HEK293 (cell line): ENCODE results near the gene USP3.
"Not testable (repeated sequence)": the region's sequence is repeated elsewhere in the genome, so short reads cannot be mapped to it uniquely, and the experiment has no call there.

Experiments
- CTCF ChIA-PET: fragments of 350-600 bp; formaldehyde crosslinking; extraction: SDS; loops from one replicate; lab custom pipeline; 2021; ENCODE audit warnings: antibody characterized with exemption; lab: Yijun Ruan, JAX
- POLR2A ChIA-PET: fragments of 300-600 bp; formaldehyde crosslinking; extraction: SDS; loops from one replicate; lab custom pipeline; 2020; ENCODE audit warnings: antibody characterized with exemption, inconsistent platforms; lab: Yijun Ruan, JAX
- H3K27ac ChIP-seq: fragments of 200-500 bp; sonication (Bioruptor generic); 2 replicates; pipeline ENCODE4 v1.5.1; 2014; ENCODE audit warnings: low read depth, low read length, control low read depth, inconsistent platforms; ENCODE audit errors: extremely low read depth
- H3K36me3 ChIP-seq, 2 experiments: fragments of 200-500 bp in 1 of 2; sonication (Bioruptor generic) in 1 of 2; 1 replicate in 1 of 2; 2 replicates in 1 of 2; pipeline ENCODE4 v1.5.1; 2014 to 2017; ENCODE audit warnings: inconsistent platforms in 2 of 2, low read length in 2 of 2; ENCODE audit not compliant: control insufficient read depth in 2 of 2, insufficient read depth in 1 of 2
- H3K4me1 ChIP-seq: fragments of 200-500 bp; sonication (Bioruptor generic); 2 replicates; pipeline ENCODE4 v1.5.1; 2014; ENCODE audit warnings: mild to moderate bottlenecking, low read length, inconsistent platforms; ENCODE audit not compliant: control insufficient read depth, insufficient read depth
- H3K4me3 ChIP-seq: 2 replicates; pipeline ENCODE4 v1.5.1; 2011; ENCODE audit warnings: low read depth, mild to moderate bottlenecking, control low read depth, low read length, moderate library complexity
- H3K9me3 ChIP-seq: fragments of 200-500 bp; sonication (Bioruptor generic); 2 replicates; pipeline ENCODE4 v1.5.1; 2014; ENCODE audit warnings: low read depth, low read length, inconsistent platforms; ENCODE audit not compliant: control insufficient read depth, insufficient read depth
- GLIS2 ChIP-seq: fragments of 450-650 bp; formaldehyde crosslinking; IDR thresholded peaks from 2 replicates; pipeline ENCODE4 v1.5.1; 2016; ENCODE audit warnings: missing biosample characterization, missing genetic modification characterization
- MYNN ChIP-seq: fragments of 450-650 bp; formaldehyde crosslinking; IDR thresholded peaks from 2 replicates; pipeline ENCODE4 v1.5.1; 2016; ENCODE audit warnings: missing biosample characterization, missing genetic modification characterization, borderline replicate concordance
- REPIN1 ChIP-seq: fragments of 450-650 bp; formaldehyde crosslinking; IDR thresholded peaks from 2 replicates; pipeline ENCODE4 v1.5.1; 2017; ENCODE audit warnings: missing biosample characterization, missing genetic modification characterization, low read depth
- ZNF121 ChIP-seq: fragments of 450-650 bp; formaldehyde crosslinking; IDR thresholded peaks from 2 replicates; pipeline ENCODE4 v1.5.1; 2016; ENCODE audit warnings: missing biosample characterization, missing genetic modification characterization
- ZNF146 ChIP-seq: fragments of 450-650 bp; formaldehyde crosslinking; IDR thresholded peaks from 2 replicates; pipeline ENCODE4 v1.5.1; 2016; ENCODE audit warnings: missing biosample characterization, missing genetic modification characterization
- ZNF529 ChIP-seq: fragments of 450-650 bp; formaldehyde crosslinking; IDR thresholded peaks from 2 replicates; pipeline ENCODE4 v1.5.1; 2017; ENCODE audit warnings: missing genetic modification characterization, missing biosample characterization; ENCODE audit not compliant: insufficient replicate concordance
- ZNF580 ChIP-seq: fragments of 450-650 bp; formaldehyde crosslinking; IDR thresholded peaks from 2 replicates; pipeline ENCODE4 v1.5.1; 2016; ENCODE audit warnings: missing biosample characterization, missing genetic modification characterization
- ZNF658 ChIP-seq: fragments of 450-650 bp; formaldehyde crosslinking; IDR thresholded peaks from 2 replicates; pipeline ENCODE4; 2016; ENCODE audit warnings: missing biosample characterization, missing genetic modification characterization

Gene USP3

DNA sequence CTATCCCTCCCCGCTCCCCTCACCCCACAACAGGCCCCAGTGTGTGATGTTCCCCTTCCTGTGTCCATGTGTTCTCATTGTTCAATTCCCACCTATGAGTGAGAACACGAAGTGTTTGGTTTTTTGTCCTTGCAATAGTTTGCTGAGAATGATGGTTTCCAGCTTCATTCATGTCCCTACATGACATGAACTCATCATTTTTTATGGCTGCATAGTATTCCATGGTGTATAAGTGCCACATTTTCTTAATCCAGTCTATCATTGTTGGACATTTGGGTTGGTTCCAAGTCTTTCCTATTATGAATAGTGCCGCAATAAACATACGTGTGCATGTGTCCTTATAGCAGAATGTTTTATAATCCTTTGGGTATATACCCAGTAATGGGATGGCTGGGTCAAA lies 112.8 kb downstream of the USP3 start:
- H3K36me3 ChIP-seq: peaks cover 1 to 23% of the 10 kb centered on the region in 2 experiments; a peak in 2 of 3 replicates
- H3K4me1 ChIP-seq, POLR2A ChIA-PET, H3K4me3 ChIP-seq, H3K27ac ChIP-seq, H3K9me3 ChIP-seq: not testable (repeated sequence)
- CTCF ChIA-PET: interaction anchor here (0.9 kb wide), 1 partner anchor 536 kb away, joined by 3 read pairs; no protein-coding TSS in a partner anchor
- peak; percentile 88 for TF ChIP-seq ZNF146 (tag by site-specific recombination)
- TF ChIP-seq ZNF580: 0 out of 2 replicates have a peak, but pooled peaks have one; percentile 14

- POLR2A ChIA-PET, H3K4me1 ChIP-seq, CTCF ChIA-PET, H3K27ac ChIP-seq, H3K4me3 ChIP-seq, H3K9me3 ChIP-seq: not testable (repeated sequence)
- peaks cover 5 to 23% of the 10 kb centered on the region in 2 experiments; a peak in 2 of 3 replicates for H3K36me3 ChIP-seq
Measured at GRCh38 chr15:63617627-63618026, 113.2 kb downstream of the USP3 start.

GRCh38 chr15:63620760-63621159 lies 116.4 kb downstream of the USP3 start:
- H3K27ac ChIP-seq, H3K4me3 ChIP-seq, H3K4me1 ChIP-seq, POLR2A ChIA-PET, CTCF ChIA-PET, H3K9me3 ChIP-seq: not testable (repeated sequence)
- peaks cover 5 to 35% of the 10 kb centered on the region in 2 experiments; a peak in 2 of 3 replicates for H3K36me3 ChIP-seq
- TF ChIP-seq ZNF529 (tag by site-specific recombination): peak; percentile 56

DNA sequence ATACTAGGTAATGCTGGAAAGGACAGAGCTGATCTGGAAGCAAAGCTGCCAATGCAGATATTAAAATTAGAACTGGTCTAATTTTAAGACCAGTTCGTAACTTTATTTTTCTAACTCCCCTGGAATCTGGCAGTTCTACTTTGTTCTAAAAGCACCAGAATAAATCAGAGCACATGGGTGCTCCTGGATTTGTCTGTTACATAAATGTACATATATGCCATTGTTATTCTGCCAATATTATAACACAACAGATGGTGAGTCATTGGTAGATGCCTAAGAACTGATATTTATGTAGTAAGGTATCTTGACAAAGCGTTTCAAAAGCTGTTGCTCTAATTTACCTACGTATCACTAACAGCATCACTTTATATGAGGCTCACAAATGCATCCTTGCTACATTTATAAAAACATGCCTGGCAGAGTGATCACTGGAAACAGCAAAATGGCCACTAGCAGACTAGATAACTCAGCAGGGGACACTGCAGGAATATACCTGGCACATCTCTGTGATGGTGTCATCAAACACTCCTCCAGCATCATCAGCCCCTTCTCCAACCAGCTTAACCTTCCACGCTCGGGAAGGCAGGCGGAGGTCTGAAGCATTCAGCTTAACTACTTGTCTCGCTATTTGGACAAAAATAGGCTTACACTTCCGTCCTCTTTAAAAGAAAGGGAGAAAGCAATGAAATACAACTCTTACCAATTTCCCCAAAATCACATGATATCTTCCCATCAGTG lies 119.0 kb downstream of the USP3 start:
- H3K9me3 ChIP-seq: no peaks in the 10 kb centered on the region
- H3K4me1 ChIP-seq: no peaks in the 10 kb centered on the region
- no peak overlapping the region for H3K27ac ChIP-seq
- ChIA-PET CTCF (interaction anchor here (2.4 kb wide), 1 partner anchor 13 kb away, joined by 7 read pairs; no protein-coding TSS in a partner anchor), POLR2A (no interaction called here)
- TF ChIP-seq ZNF121 (tag by site-specific recombination) (no peak), GLIS2 (no peak)
- H3K4me3 ChIP-seq: no peak overlapping the region
- H3K36me3 ChIP-seq: peaks cover 5 to 49% of the 10 kb centered on the region in 2 experiments; a peak in 2 of 3 replicates

GRCh38 chr15:63626955-63627354 lies 122.6 kb downstream of the USP3 start:
- Histone ChIP-seq H3K4me1 (no peaks in the 10 kb centered on the region), H3K4me3 (no peak overlapping the region), H3K9me3 (no peaks in the 10 kb centered on the region), H3K27ac (no peak overlapping the region), H3K36me3 (peaks cover 5 to 69% of the 10 kb centered on the region in 2 experiments; a peak in 2 of 3 replicates)
- CTCF ChIA-PET: interaction anchor here (1.1 kb wide), 1 partner anchor 17 kb away, joined by 4 read pairs; no protein-coding TSS in a partner anchor
- POLR2A ChIA-PET: no interaction called here
- TF ChIP-seq MYNN: no peak
- no peak for TF ChIP-seq REPIN1 (tag by site-specific recombination)

- Histone ChIP-seq H3K4me3 (no peak overlapping the region), H3K36me3 (peaks cover 0 to 69% of the 10 kb centered on the region in 2 experiments; a peak in 2 of 3 replicates), H3K27ac (no peak overlapping the region), H3K9me3 (no peaks in the 10 kb centered on the region)
- ChIA-PET POLR2A (no interaction called here), CTCF (no interaction called here)
- TF ChIP-seq ZNF658 (tag by site-specific recombination): no peak
- TF ChIP-seq, all 188 proteins: peak for 0
- no peaks in the 10 kb centered on the region for H3K4me1 ChIP-seq
Measured at GRCh38 chr15:63628123-63628822, 123.9 kb downstream of the USP3 start.
